ENCODE data around the gene TMPRSS9. TPM values are rescaled to one million over a fixed set of nuclear protein-coding genes. Genes with fewer than 3 reads are reported as not detected.

The TMPRSS9 gene
- total RNA-seq, 4 donors from 2014 or later, result 0.54 to 2.5 (median 0.85) TPM; not detected in 1

DNA sequence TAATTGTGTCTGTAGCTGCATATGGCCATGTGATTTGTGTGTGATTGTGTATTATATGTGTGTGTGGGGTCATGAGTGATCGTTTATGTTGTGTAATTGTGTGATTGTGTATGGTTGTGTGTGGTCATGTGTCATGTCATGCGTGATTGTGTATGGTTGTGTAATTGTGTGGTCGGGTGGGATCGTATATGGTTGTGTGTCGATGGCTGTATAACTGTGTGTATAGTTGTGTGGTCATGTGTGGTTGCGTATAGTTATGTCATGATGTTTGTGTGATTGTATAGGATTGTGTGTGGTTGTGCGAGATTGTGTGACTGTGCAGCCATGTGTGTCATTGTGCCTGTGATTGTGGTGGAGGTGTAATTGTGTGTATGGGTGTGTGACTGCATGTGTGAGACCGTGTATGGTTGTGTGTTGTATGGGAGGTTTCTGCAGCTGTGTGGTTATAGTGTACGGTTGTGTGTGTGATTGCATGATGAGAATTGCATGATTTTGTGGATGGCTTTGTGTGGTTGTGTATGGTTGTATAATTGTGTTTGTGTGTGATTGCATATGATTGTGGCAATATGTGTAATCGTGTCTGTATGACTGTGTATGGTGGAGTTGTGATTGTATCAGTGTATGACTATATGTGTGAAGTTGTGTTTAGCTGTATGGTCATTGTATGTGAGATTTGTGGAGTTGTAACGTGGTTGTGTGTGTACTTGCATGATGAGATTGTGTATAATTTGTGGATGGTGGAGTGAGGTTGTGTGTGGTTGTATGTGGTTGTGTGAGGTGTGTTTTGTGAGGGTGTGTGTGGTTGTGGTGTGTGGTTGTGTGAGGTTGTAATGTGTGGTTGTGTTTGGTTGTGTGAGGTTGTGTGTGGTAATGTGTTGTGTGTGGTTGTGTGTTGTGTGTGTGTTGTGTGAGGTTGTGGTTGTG lies 2.2 kb downstream of the TMPRSS9 start:
- Histone ChIP-seq H3K36me3 (no peaks in the 10 kb centered on the region), H3K27ac (no peak overlapping the region), H3K4me1 (no peaks in the 10 kb centered on the region), H3K4me3 (no peak overlapping the region), H3K9me3 (no peaks in the 10 kb centered on the region), H3K27me3 (peaks cover 0 to 16% of the 10 kb centered on the region in 2 donors)
- no peak for DNase-seq
- TF ChIP-seq CTCF (IDR thresholded peaks at IDR 0.05) (no peak), POLR2A (IDR thresholded peaks at IDR 0.05) (no peak)

DNA sequence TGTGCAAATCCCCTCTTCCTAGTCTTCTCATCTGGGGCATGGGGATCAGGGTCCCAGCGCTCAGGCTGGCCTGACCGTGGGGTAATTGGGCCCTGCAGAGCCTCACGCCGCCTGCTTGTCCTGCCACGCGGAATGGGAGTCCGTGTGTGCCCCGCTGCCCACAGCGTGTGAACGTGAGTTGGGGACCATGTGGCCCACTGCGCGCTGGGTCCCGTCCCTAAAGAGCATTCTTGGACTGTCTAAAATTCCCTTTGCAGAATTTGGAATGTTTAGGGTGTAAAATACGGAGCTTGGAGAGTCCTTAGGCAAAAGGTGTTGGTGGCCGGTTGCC lies 2.9 kb downstream of the TMPRSS9 start:
- no peak overlapping the region for H3K4me3 ChIP-seq
- DNase-seq, result no peak

GRCh38 chr19:2363419-2363818 lies 3.4 kb downstream of the TMPRSS9 start:
- Histone ChIP-seq H3K4me3 (no peak overlapping the region), H3K4me1 (no peaks in the 10 kb centered on the region), H3K27ac (no peak overlapping the region), H3K9me3 (no peaks in the 10 kb centered on the region), H3K27me3 (peaks cover 0 to 16% of the 10 kb centered on the region in 2 donors), H3K36me3 (no peaks in the 10 kb centered on the region)
- DNase-seq, result no peak
- TF ChIP-seq CTCF (IDR thresholded peaks at IDR 0.05), result no peak
- TF ChIP-seq POLR2A (IDR thresholded peaks at IDR 0.05), result no peak

More for the DNA sequence above, 2.9 kb downstream of the TMPRSS9 start:
- Histone ChIP-seq H3K27me3 (peaks cover 0 to 16% of the 10 kb centered on the region in 2 donors), H3K9me3 (no peaks in the 10 kb centered on the region), H3K36me3 (no peaks in the 10 kb centered on the region), H3K4me1 (no peaks in the 10 kb centered on the region), H3K27ac (no peak overlapping the region)
- TF ChIP-seq CTCF (IDR thresholded peaks at IDR 0.05), result no peak
- no peak for TF ChIP-seq POLR2A (IDR thresholded peaks at IDR 0.05)

- Histone ChIP-seq H3K4me3 (no peak overlapping the region), H3K27me3 (peaks cover 0 to 8% of the 10 kb centered on the region in 2 donors), H3K36me3 (no peaks in the 10 kb centered on the region), H3K4me1 (no peaks in the 10 kb centered on the region), H3K9me3 (peaks cover 0 to 8% (median 0%) of the 10 kb centered on the region in 4 donors), H3K27ac (no peak overlapping the region)
- DNase-seq, result no peak
- TF ChIP-seq POLR2A (IDR thresholded peaks at IDR 0.05), result no peak
- no peak for TF ChIP-seq CTCF (IDR thresholded peaks at IDR 0.05)
These were observed 5.3 kb downstream of the TMPRSS9 start for GRCh38 chr19:2365201-2365970.

- H3K36me3 ChIP-seq, result no peaks in the 10 kb centered on the region
- H3K9me3 ChIP-seq, result peaks cover 0 to 8% (median 0%) of the 10 kb centered on the region in 4 donors
- H3K4me1 ChIP-seq, result no peaks in the 10 kb centered on the region
- TF ChIP-seq CTCF (IDR thresholded peaks at IDR 0.05) (no peak), POLR2A (IDR thresholded peaks at IDR 0.05) (no peak)
- DNase-seq, result no peak
- H3K27ac ChIP-seq, result no peak overlapping the region
- H3K4me3 ChIP-seq, result no peak overlapping the region
- no peaks in the 10 kb centered on the region for H3K27me3 ChIP-seq
These were observed 11.6 kb downstream of the TMPRSS9 start for GRCh38 chr19:2371656-2372055.

All from Peyer's patch (tissue), 4 donors.